HG02852 (cell line): Measurements from ENCODE around the gene SC5D.
A peak's percentile ranks its signal among the peaks of the same experiment; 100 is the strongest.

Experiments used
- ATAC-seq: cut with Tn5 transposase; IDR thresholded peaks from one replicate; pipeline ENCODE4 v1.9.1; 2021; ENCODE audit warnings: mild to moderate bottlenecking, moderate library complexity; ENCODE audit not compliant: unreplicated experiment

The SC5D gene, protein sequence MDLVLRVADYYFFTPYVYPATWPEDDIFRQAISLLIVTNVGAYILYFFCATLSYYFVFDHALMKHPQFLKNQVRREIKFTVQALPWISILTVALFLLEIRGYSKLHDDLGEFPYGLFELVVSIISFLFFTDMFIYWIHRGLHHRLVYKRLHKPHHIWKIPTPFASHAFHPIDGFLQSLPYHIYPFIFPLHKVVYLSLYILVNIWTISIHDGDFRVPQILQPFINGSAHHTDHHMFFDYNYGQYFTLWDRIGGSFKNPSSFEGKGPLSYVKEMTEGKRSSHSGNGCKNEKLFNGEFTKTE

DNA sequence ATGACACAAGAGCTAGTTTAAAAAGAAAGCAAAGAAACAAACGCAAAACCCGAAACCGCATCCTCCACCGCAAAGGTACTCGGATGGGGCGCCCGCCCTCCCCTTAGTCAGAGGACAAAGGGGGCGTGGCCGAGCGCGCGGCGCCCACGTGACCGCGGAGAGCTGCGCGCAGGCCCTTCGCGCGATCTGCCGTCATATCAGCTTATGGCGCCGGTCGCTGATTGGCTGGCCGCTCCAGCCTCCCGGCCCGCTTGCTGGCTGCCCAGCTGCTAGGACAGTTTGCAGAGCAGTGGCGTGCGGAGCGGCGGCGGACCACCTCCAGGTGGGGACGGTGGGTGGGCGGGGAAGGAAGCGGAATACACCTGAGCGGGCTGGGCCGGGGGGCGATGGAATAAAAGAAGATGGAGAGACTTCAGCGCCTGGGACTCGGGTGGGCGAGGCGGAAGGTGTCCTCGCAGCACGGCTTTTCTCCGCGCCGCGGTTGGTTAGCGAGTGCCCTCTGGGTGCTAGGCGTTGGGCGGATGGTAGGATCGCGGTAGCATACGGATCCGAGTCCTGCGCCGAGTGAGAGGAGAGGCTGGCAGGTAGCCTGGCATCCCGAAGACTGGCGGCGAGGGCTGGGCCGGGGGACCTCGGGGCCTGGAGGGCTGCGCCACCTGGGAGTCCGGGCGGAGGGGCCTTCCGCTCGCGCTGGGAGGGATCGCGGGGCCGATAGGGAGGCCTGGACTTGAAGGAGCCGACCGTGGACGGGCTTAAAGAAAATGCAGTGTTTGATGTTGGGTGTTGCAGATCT is at the start of gene SC5D:
Gene SC5D, plus strand, starts transcription at position 277 of the 793 bp plus-strand sequence. CDS start 10,605 bp downstream, outside the sequence.
- ATAC-seq = peak; percentile 93

DNA sequence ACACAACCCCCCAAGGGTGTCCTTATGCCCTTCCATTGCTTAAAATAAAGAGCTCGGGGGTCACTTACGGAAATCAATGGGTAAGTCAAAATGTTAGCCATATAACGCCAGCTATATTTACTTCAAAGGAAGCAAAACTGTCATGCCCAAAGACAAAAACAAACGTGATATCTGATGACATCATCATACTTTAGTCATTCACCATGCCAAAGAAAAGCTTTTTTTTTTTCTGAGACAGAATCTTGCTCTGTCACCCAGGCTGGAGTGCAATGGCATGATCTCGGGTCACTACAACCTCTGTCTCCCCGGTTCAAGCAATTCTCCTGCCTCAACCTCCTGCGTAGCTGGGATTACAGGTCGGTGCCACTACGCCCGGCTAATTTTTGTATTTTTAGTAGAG is 47.7 kb upstream of the SC5D start:
- no peak for ATAC-seq

DNA sequence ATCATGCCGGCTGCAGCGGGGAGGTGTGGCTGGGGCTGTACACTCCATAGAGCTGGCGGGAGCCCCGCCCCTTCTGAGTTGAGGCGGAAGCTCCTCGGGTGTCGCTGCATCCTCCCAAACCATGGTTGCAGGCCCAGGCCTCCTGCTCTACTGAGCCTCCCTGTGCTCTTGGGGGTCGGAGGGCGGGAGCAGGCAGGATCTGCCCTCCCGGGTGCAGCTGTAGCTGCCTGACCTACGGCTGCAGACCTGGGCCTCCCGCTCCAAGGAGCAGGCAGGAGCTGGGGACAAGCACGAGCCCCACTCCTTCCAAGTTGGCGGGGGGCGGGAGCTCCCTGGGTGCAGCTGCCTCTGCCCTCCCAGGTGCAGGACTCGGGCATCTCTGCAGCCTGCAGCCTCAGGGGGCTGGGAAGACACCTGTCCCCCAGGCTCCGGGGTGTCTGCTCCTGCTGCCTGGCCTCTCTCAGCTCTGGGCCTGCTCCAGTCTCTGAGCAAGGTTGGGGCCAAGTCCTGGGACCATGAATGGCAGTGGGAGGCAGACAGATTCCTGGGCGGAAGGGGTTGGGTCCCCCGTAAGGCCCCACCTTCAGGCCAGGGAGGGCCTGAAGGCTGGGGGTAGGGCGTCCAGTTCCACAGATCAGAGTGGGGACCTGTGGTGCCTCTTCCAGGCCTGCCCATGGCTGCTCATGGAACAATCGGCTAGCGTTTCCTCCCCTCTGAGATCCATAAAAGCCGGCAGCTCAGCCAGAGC is 46.4 kb upstream of the SC5D start:
- no peak for ATAC-seq

DNA sequence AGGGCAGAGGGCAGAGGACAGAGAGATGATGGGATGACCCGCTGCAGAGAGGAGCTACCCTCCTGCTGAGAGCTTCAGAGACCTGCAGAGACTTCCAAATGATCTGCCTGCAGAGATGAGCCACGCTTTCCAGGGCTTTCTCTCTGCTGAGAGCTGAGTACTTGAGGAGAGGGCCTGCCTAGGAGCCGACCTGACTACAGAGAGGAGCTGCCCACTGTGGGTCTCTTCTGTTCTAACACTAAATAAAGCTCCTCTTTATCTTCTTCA is 45.9 kb upstream of the SC5D start:
- no peak for ATAC-seq

DNA sequence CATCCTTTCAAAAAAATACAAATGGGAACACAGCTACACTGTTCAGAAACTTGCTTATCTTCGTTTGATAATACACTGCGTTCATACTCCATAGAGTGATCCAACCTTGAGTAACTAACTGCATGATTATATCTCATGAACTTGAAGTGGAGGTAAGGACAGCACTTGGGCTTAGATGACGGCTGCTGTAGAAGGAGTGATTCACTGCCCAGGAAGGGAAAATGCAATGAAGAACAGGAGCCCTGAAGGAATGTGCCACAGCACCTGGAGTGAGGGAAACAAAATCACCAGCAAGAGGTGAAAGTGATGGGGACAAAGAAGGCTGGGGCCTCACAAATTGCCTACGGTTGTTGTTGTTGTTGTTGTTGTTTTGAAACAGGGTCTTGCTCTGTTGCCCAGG is 44.1 kb upstream of the SC5D start:
- no peak for ATAC-seq

DNA sequence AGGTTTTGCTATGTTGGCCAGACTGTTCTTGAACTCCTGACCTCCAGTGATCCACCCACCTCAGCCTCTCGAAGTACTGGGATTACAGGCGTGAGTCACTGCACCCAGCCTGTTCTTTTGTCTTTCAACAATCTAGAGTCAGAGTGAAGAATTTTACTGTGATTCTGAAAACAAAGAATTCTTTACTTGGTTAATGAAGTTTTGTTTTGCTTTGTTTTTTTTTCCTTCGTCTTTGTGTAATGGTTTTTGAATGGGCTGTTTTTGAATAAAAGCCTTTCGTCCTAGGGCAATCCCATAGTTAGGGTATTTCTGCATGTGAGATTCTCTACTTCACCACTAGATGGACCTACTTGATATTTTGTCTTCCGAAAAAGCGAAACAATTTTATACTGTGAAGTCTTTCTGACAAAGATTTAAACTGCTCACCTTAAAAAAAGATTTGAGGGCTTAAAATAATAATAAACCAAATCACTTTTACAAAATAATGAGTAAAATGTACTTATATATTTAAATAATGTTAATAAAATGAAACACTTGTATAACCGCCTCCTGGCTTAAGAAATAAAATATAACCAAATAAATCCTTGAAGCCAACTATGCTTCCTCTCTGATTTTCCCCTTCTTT is 43.4 kb upstream of the SC5D start:
- ATAC-seq = no peak

DNA sequence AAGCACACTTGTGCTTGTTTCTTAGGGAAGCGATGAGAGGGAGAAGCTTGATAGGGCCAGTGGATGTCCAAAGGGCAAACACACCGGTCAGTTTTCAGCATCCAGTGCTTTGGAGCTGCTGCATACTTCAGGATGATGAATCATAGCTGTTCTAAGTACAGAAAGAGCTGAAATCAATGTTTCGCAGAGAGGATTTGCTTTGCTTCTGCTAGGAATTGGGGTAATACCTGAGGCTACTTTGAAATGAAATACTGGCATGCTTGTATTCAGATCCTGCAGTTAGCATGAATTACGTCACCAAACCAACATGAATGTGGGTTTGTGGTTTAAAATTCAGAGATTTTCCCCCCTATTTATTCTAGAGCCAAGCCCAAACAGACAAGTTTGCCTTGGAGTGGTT is 41.7 kb upstream of the SC5D start:
- no peak for ATAC-seq

DNA sequence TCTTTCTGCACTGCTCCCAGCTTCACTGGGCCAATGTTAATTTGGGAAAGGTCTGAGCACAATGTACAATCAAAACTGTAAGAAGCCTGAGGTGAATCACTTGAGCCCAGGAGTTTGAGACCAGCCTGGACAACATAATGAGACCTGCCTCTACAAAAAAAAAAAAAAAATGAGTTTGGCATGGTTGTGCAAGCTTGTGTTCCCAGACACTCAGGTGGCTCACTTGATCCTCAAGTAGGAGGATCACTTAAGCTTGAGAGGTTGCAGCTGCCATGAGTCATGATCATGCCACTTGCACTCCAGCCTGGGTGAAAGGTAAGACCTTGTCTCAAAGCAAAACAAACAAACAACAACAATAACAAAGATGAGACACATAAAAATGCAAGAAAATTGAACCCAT is 38.6 kb upstream of the SC5D start:
- no peak for ATAC-seq

DNA sequence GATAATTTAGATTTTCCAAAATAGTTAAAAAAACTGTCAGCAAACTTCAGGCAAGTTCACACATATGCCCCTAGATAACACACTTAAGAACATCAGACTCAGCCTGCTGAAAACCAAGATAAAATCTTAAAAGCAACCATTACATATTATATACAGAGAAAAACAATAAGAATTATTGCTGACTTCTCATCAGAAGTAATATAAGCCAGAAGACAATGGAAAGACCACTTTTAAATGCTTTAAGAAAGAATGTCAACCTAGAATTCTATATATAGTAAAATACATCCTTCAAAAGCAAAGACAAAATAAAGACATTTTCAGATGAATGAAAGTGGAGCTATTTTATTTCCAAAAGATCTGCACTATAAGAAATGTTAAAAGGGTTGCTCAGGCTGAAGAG is 37.8 kb upstream of the SC5D start:
- ATAC-seq = no peak

DNA sequence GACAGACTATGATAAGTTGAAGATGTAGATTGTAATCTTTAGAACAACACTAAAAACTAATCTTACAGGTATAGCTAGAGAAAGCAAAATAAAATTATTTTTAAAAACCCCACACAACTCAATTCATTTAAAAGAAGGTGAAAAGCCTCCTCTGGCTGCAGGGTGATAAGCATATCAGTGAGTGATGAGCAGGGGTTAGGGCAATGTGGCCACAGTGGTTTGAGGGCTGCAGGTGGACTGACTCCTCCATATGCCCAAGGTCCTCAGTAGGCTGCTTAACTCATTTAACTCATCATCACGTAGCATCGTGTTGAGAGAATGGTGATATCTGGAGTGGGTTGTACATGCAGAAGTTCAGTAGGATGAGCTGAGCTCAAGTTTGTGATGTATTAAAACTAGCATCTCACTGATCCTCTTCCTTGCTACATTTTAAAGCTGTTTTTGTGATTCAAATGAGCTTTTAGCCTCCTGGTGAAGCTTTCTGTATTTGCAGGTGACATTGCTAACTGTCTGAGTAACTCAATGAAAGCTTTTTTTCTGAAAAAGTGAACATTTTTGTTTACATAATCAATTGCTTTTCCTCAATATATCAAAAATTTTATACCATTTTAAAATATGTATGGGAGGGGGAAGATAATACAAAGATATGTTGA is 37.0 kb upstream of the SC5D start:
- ATAC-seq = no peak

DNA sequence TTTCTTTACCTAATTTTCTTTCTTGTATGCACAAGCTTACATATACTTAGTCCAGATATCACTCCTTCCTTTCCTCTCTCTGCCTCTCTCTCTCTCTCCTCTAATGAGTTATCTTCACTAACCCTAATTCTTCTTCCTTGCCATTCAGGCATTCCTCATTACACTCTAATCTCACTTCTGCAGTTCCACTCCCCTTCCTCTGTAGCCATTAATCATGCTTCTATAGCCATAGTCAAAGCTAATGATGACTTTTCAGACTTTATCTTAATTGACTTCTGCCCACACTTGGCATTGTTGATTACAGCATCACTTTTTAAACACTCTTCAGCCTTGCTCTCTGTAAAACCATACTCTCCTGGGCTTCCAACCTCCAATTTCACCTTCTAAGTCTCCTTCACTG is 35.3 kb upstream of the SC5D start:
- ATAC-seq = no peak

DNA sequence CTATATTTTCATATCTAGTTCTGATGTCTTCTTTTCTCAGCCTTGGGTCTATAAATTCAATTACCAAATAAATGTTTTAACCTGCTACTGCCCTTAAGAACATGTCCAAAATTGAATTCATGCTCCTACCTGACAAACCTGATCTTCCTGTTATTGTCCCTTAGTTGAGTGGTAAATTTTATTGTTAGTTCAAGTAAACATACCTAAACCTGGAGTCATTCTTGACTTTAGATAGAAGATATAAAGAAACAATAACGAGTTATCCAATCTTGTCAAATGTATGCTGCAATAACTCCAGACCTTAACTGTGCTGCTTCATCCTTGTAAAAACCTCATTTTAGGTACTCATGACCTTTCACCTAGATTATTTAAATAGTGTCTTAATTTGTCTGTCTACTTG is 34.6 kb upstream of the SC5D start:
- no peak for ATAC-seq

DNA sequence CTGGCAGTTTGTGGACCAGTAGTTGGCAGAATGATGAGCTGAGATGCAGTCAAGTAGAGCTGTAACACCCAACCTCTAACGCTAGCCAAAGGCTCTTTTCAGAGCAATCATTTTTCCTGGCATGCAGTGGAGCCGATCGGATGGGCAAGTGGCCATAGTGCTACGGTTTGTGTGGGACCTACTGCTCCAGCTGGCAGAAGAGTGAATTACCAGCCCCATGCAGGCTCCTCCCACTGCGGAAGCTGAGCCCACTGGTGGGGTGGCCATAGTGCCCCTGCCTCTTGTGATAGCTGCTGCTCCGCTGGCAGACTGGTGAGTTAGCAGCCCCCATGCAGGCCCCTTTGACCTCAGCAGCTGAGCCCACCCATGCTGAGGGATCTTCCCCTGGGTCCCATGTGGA is 27.0 kb upstream of the SC5D start:
- ATAC-seq = no peak

DNA sequence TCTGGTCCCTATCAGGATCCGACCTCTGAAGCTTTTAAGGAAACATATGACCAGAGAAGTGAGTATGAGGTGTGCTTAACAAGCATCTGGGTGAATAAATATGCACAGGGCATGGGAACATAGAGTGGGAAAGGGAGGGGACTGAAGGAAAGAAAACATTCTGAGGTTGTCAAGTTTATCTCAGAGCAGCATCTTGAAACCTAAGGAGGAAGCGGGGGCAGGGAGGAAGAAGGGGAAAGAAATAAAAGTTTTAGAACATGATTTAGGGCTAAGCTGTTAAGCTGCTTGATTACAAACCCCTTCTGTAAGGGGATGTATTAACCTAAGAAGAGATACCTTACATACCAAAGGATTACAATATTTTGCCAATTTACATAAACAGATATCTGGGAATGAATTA is 24.0 kb upstream of the SC5D start:
- no peak for ATAC-seq

DNA sequence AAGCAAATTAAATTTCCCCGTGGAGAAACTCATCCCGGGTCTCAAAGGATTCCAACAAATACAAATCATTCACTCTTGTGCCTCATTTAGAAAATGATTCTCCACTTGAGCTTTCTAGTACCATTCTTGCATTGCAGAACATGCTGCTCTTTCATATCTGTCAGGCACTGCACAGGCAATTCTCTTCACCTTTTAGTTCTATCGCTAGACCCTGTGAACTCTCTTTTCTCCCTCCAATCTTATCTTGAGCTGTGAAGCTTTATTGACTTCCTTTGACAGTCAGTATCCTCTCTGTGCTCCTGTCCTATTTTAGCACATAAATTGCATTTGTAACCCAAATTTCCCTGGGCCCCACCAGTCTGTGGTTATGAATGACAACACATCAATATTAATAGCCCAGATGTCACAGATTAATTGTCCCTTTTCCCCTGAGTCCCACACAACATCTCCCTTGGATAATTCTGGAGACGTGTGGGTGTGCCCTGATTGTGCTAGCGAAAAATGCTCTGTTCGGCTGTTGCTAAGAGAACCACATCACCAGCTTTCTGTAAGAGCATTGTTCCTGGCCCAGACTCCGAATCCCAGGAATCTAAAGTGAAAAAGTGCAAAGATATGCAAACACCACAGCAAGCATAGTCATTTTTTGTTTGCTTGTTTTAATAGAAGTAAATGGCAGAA is 22.4 kb upstream of the SC5D start:
- ATAC-seq = no peak

DNA sequence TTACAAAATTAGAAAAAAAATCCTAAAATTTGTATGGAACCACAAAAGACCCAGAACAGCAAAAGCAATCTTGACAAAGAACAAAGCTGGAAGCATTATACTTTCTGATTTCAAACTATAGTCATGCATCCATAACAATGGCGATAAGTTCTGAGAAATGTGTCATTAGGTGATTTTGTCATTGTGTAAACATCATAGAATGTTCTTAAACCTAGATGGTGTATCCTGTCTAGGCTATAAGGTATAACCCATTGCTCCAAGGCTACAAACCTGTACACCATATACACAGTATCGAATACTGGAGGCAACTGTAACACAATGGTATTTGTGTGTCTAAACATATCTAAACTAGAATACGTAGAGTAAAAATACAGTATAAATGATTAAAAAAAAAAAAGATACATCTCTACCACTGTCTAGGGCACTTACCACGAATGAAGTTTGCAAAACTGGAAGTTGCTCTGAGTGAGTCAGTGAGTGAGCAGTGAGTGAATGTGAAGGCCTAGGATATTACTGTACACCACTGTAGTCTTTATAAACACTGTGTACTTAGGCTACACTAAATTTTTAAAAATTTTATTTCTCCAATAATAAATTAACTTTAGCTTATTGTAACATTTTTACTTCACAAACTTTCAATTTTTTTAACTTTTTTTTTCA is 18.1 kb upstream of the SC5D start:
- ATAC-seq = no peak

DNA sequence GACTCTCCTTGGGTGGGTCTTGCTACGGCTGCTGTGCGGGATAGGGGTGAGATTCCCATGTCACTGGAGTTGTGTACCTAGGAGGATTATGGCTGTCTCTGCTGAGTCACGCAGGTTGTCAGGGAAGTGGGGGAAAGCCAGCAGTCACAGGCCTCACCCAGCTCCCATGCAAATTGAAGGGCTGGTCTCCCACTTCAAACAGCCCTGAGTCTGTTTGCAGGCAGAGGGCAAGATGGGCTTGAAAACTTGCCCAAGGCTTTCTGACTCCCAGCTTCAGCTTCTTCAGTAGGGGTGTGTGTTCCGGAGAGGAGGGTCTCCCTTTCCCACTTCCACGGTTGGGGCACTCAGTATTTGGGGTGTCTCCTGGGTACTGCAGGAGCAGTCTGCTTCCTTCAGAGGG is 10.9 kb upstream of the SC5D start:
- ATAC-seq = no peak

DNA sequence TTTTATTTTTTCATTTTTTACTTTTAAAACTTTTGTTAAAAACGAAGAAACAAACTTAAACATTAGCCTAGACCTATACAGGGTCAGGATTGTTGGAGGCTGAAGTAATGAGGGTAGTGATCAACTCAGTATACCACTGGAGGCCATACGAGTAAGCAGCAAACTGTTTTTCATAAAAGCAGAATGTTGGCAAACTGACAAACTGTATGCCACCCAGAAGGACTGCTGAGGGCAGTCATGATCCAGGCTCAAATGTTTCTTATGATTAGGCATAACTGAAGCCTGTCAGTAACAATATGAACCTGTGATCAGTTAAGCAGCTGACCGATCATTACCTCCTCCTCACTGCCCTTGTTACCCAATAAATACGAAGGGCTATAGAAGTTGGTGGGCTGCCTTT is 10.2 kb upstream of the SC5D start:
- ATAC-seq = no peak

DNA sequence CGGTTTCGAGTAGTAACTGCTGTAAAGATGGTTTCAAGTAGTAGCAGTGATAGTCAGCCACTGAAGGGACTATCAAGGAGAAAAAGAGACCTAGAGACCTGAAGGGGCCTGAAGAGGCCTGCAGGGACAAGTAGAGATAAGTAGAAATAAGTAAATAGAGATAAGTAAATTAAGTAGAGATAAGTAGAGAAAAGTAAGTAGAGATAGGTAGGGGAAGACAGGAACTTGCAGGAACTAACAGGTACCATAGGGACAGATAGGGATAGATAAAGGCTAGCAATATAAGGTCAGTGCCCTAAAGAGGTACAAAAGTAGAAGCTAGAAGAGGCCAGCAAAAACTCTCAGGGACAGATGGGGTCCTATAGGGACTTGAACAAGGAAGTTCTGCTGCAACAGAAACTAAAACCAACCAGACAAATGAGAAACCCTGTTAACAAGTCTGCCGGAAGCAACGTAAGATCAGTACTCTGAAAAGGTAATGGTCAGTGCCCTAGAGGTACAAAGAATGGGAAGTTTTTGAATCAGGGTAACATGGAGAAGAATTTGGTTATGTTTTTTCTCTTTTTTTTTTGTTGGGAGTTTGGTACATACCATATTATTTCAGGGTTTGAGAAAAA is 9.6 kb upstream of the SC5D start:
- ATAC-seq = no peak

DNA sequence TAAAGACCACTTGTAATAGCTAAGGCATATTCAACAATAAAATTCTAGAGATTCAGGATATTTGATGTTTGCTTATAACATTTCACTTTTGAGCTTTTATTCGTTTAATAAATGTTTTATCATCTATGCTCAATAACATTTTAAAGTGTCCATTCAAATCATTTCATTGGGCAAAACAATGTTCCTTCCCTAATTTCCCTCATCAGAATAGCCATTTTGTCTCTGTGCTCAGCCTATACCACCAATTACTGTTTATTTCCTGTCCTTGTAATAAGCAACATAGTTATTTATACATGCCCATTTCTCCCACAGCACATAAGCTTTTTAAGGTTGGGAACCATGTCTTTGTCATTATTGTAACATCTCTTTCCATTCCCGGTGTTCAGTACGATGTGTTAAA is 1.3 kb upstream of the SC5D start:
- no peak for ATAC-seq
